Endometrium (tissue), 2 donors: Measurements from ENCODE around the gene PPP1R14C.

Experiments
- FAIRE-seq: peaks from 2 replicates; lab custom pipeline; 2012; peaks lifted over from hg19 to GRCh38; lab: Jason Lieb, UNC
- donor health status: control.
- donor health status: control.

Gene PPP1R14C

DNA sequence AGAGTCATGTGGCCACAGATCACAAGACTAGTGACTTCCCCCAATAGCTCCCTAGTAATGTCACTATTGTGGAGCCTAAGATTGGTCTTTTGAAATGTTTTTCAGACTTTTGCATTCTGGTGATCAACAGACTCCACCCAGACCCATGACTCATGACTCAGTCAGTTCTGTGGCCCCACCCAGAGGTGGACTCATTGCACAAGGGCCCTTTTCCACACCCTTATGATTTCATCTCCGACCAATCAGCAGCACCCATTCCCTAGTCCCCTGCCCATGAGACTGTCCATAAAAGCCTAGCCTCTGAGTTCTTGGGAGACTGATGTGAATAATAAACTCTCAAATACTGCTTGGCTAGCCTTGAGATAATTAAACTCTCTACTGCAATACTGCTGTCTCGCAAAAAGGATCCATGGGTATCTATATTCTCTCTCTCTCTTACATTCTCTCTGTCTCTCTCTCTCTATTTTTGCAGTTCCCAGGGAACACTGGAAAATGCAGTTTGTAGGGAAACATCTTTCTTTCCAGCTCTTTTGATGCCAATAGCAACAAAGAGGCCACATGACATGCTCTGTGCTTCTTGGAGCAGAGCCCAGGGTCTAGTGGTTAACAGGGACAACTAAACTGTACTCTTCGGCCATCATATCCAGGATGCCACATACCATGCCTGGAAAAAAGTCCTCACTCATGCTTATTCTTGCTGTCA, 154.6 kb downstream of the PPP1R14C start:
- FAIRE-seq = no peak

GRCh38 chr6:150298030-150298380, 155.2 kb downstream of the PPP1R14C start:
- no peak for FAIRE-seq

DNA sequence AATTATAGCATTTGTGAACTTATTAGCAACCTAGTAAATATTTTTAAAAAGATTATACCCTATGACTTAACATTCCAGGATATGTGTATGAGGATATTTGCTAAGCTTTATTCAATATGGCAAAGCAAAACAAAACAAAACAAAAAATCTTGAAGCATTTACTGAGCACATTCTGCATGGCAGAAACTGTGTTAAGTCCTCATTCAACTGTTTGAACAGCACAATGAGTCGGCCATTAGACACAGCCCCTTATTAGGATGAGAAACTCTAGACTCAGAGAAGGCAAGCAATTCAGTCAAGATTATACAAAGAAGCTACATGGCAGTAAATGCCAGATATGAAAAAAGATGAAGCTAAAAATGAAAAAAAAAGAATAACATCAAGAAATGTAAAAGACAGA, 155.8 kb downstream of the PPP1R14C start:
- no peak for FAIRE-seq
